ENCODE data around the gene TRIM61.
"Not testable (repeated sequence)": the region's sequence is repeated elsewhere in the genome, so short reads cannot be mapped to it uniquely, and the experiment has no call there.

TRIM61 gene

DNA sequence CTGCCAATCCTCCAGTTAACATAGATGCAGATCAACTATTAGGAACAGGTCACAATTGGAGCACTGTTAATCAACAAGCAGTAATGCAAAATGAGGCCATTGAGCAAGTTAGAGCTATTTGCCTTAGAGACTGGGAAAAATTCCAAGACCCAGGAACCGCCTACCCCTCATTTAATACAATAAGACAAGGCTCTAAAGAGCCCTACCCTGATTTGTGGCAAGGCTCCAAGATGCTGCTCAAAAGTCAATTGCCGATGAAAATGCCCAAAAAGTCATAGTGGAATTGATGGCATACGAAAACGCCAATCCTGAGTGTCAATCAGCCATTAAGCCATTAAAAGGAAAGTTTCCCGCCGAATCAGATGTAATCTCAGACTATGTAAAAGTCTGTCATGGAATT is 20.5 kb upstream of the TRIM61 start:
- TF ChIP-seq CTCF (IDR thresholded peaks at IDR 0.05; ENCODE audit: control insufficient read depth, insufficient read depth, low read depth, low read length, missing control alignments) = no peak
- H3K4me3 ChIP-seq (ENCODE audit: control insufficient read depth, low read depth, low read length) = no peak overlapping the region
- no peak for DNase-seq (ENCODE audit: low read depth)

DNA sequence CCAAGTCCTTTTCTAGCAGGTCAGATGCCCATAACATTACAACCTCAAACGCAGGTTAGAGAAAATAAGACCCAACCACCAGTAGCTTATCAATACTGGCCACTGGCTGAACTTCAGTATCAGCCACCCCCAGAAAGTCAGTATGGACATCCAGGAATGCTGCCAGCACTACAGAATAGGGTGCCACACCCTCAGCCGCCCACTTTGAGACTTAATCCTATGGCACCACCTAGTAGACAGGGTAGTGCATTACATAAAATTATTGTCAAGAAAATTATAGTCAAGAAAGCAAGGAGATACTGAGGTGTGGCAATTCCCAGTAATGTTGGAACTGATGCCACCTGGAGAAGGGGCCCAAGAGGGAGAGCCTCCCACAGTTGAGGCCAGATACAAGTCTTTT is 19.9 kb upstream of the TRIM61 start:
- no peak for DNase-seq (ENCODE audit: low read depth)
- TF ChIP-seq CTCF (IDR thresholded peaks at IDR 0.05; ENCODE audit: control insufficient read depth, insufficient read depth, low read depth, low read length, missing control alignments) = no peak
- H3K4me3 ChIP-seq (ENCODE audit: control insufficient read depth, low read depth, low read length) = no peak overlapping the region

GRCh38 chr4:164996123-164996522 is 18.7 kb upstream of the TRIM61 start:
- not testable (repeated sequence) for DNase-seq (ENCODE audit: low read depth); H3K4me3 ChIP-seq (ENCODE audit: control insufficient read depth, low read depth, low read length)

DNA sequence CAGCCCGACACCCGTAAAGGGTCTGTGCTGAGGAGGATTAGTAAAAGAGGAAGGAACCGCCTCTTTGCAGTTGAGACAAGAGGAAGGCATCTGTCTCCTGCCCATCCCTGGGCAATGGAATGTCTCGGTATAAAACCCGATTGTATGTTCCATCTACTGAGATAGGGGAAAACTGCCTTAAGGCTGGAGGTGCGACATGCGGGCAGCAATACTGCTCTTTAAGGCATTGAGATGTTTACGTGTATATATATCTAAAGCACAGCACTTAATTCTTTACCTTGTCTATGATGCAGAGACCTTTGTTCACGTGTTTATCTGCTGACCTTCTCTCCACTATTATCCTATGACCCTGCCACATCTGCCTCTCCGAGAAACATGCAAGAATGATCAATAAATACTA is 13.3 kb upstream of the TRIM61 start:
- not testable (repeated sequence) for DNase-seq (ENCODE audit: low read depth)

DNA sequence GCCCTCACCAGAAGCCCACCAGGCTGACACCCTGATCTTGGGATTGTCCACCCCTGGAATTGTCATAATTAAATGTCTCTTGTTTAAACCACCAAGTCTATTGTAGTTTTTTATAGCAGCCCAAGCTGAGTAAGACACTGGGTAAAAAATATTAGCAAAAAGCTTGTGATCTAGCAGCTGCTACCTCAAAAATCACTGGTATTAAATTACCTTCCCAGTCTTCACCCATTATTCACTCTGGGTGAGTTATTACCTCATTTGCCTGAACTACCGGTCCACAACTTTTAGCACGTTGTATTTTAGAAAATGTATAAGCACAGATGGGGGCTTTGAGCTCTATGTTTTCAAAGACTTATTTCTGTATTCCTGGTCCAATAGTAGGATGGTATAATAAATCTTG is 12.0 kb upstream of the TRIM61 start:
- TF ChIP-seq CTCF (IDR thresholded peaks at IDR 0.05; ENCODE audit: control insufficient read depth, insufficient read depth, low read depth, low read length, missing control alignments) = no peak
- DNase-seq (ENCODE audit: low read depth) = no peak
- no peak overlapping the region for H3K4me3 ChIP-seq (ENCODE audit: control insufficient read depth, low read depth, low read length)

More for the DNA sequence above, 13.3 kb upstream of the TRIM61 start:
- not testable (repeated sequence) for H3K4me3 ChIP-seq (ENCODE audit: control insufficient read depth, low read depth, low read length)

DNA sequence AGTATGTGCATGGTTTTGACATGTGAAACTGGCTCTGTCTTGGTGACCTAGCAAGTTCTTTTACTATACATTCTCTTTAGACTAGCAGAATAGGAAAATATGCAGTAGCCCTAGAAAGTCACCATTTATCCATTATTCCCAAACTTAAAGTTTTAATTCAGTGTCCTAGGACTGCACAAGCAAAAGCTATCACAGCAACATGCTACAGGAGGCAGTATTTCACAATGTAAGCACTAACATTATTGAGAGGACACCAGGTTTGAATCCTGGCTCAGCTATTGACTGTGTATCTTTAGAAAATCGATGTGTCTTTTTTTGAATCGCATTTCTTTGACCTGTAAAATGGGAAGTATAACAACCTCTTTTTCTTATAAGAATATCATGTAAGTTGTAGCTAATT is 5.5 kb downstream of the TRIM61 start:
- DNase-seq (ENCODE audit: low read depth); H3K4me3 ChIP-seq (ENCODE audit: control insufficient read depth, low read depth, low read length): not testable (repeated sequence)

GRCh38 chr4:164959896-164960295 is 17.6 kb downstream of the TRIM61 start:
- DNase-seq (ENCODE audit: low read depth) = no peak
- no peak for TF ChIP-seq CTCF (IDR thresholded peaks at IDR 0.05; ENCODE audit: control insufficient read depth, insufficient read depth, low read depth, low read length, missing control alignments)
- no peak overlapping the region for H3K4me3 ChIP-seq (ENCODE audit: control insufficient read depth, low read depth, low read length)

GRCh38 chr4:164959421-164959820 is 18.0 kb downstream of the TRIM61 start:
- DNase-seq (ENCODE audit: low read depth); H3K4me3 ChIP-seq (ENCODE audit: control insufficient read depth, low read depth, low read length): not testable (repeated sequence)

GRCh38 chr4:164956766-164957643 is 20.5 kb downstream of the TRIM61 start:
- no peak for TF ChIP-seq CTCF (IDR thresholded peaks at IDR 0.05; ENCODE audit: control insufficient read depth, insufficient read depth, low read depth, low read length, missing control alignments)
- peak overlapping the region; percentile 73 for H3K4me3 ChIP-seq (ENCODE audit: control insufficient read depth, low read depth, low read length)
- no peak for DNase-seq (ENCODE audit: low read depth)
